HG02610 (cell line): Measurements from ENCODE around the gene TRAF3.
"Not testable (repeated sequence)": the region's sequence is repeated elsewhere in the genome, so short reads cannot be mapped to it uniquely, and the experiment has no call there.

Source experiments
- ATAC-seq: cut with Tn5 transposase; IDR thresholded peaks from one replicate; pipeline ENCODE4 v1.9.1; 2021; ENCODE audit warnings: mild to moderate bottlenecking, moderate library complexity; ENCODE audit not compliant: unreplicated experiment

Gene TRAF3

DNA sequence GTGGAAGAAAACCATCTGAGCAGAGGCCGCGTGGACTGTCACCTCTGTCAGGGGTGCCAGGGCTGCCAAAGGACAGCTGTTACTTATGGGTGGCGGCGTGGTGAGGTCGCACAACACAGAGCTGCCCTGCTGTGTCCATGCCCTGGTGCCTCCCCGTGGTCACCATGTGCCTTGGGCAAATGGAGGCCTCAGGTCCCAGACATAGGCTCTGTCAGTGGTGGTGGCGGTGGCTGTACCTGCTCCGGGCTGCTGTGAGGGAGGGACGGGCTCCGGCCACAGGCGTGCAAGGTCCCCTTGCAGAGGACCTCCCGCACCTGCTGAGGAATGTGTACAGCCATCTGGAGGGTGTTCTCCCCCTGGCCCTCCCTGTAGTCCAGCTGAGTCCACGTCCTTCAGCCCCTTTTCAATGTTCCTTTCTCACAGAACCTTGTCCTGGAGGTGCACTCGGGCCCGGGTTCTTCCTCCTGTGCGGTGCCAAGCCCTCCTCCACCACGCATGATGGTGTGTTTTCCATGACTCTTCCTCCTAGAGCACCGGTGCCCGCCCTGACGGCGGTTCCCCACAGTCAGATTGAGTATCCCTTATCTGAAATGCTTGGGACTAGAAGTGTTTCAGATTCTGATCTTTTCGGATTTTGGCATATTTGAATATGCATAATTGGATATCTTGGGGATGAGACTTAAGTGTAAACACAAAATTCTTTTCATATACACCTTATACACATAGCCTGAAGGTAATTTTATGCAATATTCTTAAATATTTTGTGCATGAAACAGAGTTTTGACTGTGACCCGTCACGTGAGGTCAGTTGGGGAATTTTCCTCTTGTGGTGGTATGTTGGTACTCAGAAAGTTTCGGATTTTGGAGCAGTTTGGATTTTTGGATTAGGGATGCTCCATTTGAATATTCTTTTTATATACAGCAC is 49.8 kb downstream of the TRAF3 start:
- no peak for ATAC-seq

- no peak for ATAC-seq
Measured at GRCh38 chr14:102827716-102828115, 50.5 kb downstream of the TRAF3 start.

DNA sequence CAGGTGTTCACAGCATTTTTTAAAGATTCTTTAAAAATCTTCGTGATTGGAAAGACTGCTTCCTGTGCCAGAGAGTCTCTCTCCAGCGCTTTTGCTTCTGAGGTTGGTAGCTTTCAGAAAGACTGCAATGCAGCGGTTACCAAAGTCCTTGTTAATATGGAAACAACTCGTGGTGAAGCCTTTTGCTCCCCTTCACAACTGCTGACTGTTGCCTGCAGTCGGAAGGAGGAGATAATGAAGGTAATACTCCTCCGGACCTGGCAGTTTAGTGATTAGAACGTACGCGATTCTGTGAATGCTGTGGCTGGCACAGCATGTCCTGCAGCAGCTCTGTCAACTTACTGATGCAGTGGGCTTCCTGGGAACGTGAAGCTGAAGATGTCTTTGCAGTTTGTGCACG is 50.9 kb downstream of the TRAF3 start:
- ATAC-seq, result no peak

DNA sequence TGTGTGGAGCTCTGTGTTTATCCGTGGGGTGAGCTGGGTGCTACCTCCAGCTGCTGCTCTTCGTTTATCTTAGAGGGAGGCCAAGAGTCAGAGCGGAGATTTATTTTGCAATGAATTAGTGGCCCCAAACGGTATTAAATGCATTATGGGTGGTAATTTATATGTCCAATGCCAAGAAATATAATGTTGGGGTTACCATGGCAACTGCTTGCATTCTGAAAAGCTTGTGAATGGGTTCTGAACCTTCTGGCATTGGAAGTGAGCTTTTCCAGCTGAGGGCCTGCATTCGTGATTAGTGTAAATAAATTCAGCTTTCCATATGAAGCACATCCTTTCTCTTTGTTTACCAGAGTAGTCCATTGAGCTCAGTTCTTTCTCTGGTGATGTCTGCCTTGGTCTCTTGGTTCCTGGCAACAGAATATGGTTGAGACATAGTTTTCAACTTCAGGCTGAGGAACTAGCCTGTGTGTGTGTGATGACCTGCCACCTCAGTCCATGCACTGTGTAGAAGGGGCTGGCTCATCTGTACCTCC is 51.8 kb downstream of the TRAF3 start:
- ATAC-seq, result no peak

DNA sequence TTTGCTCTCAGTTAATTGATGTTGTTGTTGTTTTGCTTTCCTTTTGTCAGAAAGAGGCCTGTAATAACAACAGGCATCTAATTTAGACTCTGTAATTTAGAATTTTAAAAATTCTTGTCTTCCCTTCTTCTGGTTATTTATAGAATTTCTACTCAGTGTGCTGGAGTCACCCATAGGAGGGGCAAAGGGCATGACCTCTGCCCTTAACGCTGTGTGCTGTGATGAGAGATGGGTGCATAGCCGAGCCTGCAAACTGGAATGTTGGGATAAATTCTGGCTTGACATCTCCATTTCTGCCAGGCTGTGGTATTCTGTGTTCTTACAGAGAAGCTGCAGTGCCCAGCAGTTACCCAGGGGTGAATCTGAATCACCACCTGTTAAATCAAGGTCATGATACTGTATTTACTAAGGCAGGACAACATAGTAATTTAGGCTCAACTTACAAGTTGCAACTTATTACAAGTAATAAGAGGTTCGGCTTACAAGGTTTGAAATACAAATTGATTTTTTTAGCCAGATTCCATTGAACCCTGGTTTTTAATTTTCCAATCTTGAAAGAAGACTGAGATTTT is 53.3 kb downstream of the TRAF3 start:
- no peak for ATAC-seq

DNA sequence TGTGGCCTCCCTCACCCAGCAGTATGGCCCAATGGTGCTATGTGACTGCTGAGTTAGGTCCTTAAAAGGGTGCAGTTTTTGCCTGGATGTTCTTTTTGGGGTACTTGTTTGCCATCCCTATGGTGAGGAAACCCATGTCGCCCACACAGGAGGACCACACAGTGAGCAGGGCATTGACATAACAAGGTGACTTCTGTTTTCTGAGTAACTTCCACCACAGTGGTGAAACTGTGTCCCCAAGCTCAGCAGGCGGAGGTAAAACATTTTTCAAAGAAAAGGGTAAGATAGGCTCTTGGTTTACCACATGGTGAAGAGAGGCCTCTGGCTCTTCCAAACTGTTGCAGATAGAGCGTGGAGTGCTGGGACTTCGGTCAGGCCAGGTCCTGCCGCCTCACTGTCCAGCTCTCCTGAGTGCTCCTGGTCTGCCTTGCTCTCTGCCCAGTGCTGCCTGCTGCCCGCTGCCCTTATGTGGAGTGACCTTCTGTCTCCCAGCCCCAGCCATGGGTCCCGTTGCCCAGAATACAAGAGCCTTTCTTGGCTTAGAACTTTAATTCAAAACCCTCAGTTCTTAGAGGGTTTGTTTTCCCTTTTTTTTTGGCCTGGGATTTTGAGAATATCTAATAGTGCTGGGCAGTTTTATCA is 54.0 kb downstream of the TRAF3 start:
- no peak for ATAC-seq

GRCh38 chr14:102833341-102833740 is 56.1 kb downstream of the TRAF3 start:
- ATAC-seq, result no peak

DNA sequence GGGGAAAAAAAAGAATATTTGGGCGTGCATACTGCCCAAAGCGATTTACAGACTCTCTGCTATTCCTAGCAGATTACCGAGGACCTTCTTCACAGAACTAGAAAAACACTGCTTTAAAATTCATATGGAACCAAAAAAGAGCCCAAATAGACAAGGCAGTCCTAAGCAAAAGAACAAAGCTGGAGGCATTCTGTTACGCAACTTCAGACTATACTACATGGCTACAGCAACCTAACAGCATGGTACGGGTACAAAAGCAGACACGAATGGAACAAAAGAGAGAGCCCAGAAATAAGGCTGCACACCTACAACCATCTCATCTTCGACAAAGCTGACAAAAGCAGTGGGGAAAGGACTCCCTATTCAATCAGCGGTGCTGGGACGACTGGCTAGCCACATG is 56.7 kb downstream of the TRAF3 start:
- no peak for ATAC-seq

DNA sequence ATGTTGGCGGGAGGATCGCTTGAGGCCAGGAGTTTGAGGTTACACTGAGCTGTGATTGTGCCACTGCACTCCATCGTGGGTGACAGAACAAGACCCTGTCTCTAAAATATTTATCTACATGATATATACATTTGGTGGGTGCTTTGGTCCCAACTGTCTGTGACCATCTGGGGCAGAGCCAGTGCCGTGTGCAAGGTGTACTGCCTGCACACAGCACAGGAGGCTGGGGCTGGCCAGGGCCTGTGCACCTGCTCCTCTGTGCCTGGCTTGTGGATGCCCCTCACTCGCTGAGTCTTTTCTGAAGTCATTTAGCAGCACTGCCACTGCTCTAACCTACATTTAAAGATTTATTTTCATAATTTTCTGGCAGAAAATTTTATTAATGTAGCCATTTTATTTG is 58.7 kb downstream of the TRAF3 start:
- no peak for ATAC-seq

DNA sequence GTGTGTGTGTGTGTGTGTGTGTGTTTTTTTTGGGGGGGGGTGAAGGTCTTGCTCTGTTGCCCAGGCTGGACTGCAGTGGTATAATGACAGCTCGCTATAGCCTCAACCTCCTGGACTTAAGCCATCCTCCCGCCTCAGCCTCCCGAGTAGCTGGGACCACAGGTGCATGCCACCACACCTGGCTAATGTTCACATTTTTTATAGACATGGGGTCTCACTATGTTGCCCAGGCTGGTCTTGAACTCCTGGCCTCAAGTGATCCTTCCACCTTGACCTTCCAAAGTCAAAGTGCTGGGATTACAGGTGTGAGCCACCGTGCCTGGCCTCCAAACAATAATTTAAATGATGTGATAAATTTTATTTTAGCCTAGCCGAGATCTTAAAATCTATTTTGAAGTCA is 59.9 kb downstream of the TRAF3 start:
- not testable (repeated sequence) for ATAC-seq

- ATAC-seq, result no peak
Measured at GRCh38 chr14:102838501-102838900, 61.3 kb downstream of the TRAF3 start.

GRCh38 chr14:102840115-102840514 is 62.9 kb downstream of the TRAF3 start:
- no peak for ATAC-seq

- no peak for ATAC-seq
Measured at GRCh38 chr14:102840771-102841528, 63.7 kb downstream of the TRAF3 start.

DNA sequence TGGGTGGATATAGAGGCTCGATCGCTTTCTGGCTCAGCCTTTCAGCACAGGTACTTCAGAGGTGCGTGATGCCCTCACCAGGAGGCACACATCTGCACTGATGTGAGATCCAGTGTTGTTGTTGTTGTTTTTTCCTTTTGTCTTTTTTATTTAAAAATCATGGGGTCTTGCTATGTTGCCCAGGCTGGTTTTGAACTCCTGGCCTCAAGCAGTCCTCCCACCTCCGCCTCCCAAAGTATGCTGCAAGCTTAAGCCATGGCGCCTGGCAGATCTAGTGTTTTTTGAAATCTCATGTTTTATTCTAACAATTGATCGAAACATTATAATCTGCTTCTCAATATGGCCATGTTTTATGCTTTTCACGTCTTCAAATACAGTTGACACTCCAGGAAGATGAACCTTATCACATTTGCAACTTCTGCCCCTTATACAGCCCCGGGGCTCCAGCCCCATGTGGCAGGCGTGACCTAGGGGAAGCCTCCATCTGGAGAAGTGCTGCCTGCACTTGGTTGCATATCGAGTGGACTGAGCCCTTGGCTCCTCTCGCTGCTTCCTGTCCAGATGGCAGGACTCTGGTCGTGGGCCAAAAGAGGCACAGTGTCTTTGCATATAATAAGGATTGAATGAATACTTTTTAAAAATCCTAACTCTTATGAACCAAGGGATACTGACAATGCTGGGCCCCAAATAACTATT is 71.7 kb downstream of the TRAF3 start:
- no peak for ATAC-seq

DNA sequence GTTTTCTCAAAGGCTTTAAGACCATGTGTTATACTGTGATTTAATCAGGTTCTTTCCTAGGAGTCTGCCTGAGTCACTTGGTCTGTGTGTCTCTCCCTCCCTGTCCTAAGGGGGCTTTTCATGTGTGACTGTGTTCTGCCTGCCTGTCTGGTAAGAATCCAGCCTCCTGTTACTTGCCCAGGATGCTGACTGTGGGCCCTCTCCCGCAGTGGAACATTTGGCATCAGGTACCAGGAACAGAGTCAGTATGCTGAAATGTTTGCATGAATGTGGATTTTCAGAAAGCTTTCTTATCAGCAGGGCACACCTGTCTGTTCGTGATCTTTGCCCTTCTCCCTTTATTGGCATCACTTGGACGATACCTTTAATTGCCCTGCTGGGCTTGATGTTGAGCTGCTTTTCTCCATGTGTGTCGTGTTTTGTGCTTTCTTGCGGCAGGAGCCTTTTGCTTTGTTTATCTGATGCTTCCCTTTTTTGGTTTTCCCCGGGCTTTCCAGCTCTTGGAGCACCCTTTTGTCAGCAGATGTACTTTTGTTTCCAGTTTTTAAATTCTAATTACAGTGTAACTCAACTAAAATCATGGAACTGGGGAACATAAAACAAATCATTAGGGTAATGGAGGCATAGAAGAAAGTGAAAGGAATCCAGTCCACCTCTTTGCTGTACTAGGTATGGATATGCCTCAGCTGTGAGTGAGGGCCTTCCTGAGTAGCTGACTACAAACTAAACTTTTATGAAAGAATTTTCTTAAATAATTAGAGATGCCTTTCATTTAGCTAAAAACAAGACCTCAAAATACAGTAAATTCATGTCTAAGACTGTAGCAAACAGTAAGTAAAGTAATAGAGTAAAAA is 72.5 kb downstream of the TRAF3 start:
- ATAC-seq, result peak; percentile 42

- no peak for ATAC-seq
Measured at GRCh38 chr14:102853648-102854047, 76.4 kb downstream of the TRAF3 start.

- ATAC-seq, result no peak
Measured at GRCh38 chr14:102854091-102854703, 76.9 kb downstream of the TRAF3 start.

DNA sequence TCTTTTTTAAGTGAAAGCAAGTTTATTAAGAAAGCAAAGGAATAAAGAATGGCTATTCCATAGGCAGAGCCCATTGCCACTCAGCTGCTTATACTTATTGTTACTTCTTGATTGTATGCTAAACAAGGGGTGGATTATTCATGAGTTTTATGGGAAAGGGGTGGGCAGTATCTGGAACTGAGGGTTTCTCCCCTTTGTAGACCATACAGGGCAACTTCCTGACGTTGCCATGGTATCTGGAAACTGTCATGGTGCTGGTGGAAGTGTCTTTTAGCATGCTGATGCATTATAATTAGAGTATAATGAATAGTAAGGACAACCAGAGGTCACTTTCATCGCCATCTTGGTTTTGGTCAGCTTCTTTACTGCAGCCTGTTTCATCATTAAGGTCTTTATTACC is 78.9 kb downstream of the TRAF3 start:
- ATAC-seq, result no peak

DNA sequence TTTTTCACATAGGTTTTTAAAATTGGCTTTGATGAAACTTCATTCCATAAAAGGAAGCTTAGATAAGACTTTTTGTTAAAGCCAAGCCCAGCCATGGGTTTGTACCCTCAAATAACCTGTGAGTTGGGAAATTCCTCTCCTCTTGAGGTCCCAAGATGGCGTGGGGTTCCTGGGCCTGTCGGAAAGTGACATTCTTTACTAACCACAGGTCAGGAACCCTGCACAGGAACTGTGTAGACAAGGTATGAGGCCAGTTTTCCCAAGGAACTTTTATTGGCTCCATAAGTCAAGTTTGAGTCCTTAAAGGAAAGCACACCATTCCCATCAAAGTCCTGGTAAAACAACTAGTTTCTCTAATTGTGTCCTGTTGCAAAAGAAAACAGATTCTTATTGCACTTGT is 80.2 kb downstream of the TRAF3 start:
- ATAC-seq, result no peak
